Measurements from ENCODE around the gene DCC.

- TF ChIP-seq CTCF (IDR thresholded peaks at IDR 0.05) = no peak
- TF ChIP-seq POLR2A (IDR thresholded peaks at IDR 0.05) = no peak
- TF ChIP-seq EP300 (IDR thresholded peaks at IDR 0.05; ENCODE audit: low read depth) = no peak
Measured at GRCh38 chr18:52869349-52869923, 529.4 kb downstream of the DCC start.

Measured in transverse colon (tissue), 3 donors.